ENCODE results near the gene RARRES1.
"Not testable (repeated sequence)": the region's sequence is repeated elsewhere in the genome, so short reads cannot be mapped to it uniquely, and the experiment has no call there.

Gene RARRES1

DNA sequence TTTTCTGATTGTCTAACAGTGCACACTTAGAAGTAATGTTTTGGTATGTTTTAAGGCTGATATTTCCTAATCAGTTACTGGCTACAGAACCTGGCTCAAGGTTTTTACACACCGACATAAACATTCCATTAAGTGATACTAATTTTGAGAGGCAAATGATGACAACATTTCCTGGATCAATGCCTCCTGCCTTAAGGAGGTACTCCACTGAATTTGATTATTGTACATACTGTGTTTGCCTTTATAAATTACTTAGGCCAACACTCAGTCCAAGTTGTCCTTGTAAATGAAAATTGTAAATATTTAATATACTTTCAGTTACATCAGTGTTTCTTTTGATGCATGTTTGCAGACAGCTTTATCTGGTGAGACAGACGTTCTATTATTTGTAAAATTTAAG lies 35.6 kb downstream of the RARRES1 start:
- DNase-seq (ENCODE audit: low read depth in 2 of 2): no peak

GRCh38 chr3:158693866-158694456 lies 38.3 kb downstream of the RARRES1 start:
- not testable (repeated sequence) for DNase-seq (ENCODE audit: low read depth in 2 of 2)

GRCh38 chr3:158685159-158685558 lies 47.1 kb downstream of the RARRES1 start:
- no peak for DNase-seq (ENCODE audit: low read depth in 2 of 2)

GRCh38 chr3:158683230-158683962 lies 48.9 kb downstream of the RARRES1 start:
- no peak for DNase-seq (ENCODE audit: low read depth in 2 of 2)

- DNase-seq (ENCODE audit: low read depth in 2 of 2): no peak
Measured at GRCh38 chr3:158680861-158681260, 51.4 kb downstream of the RARRES1 start.

GRCh38 chr3:158679547-158680000 lies 52.7 kb downstream of the RARRES1 start:
- no peak for DNase-seq (ENCODE audit: low read depth in 2 of 2)

DNA sequence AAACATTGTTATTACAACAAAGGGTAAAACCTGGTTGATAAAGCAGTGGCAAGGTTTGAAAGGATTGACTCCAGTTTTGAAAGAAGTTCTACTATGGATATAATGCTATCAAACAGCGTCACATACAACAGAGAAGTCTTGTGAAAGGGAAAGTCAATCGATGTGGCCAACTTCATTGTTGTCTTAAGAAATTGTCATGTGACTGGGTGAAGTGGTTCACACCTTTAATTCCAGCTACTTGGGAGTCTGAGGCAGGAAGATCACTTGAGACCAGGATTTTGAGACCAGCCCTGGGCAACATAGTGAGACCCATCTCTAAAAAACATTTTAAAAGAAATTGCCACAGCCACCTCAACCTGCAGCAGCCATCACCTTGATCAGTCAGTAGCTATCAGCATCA lies 53.6 kb downstream of the RARRES1 start:
- DNase-seq (ENCODE audit: low read depth in 2 of 2): no peak

- DNase-seq (ENCODE audit: low read depth in 2 of 2): peak; percentile 48 to 76
Measured at GRCh38 chr3:158672215-158673176, 59.8 kb downstream of the RARRES1 start, which contains the start of gene LXN. Gene LXN, minus strand, starts transcription at chr3:158672648. Its CDS starts 170 bp downstream, at chr3:158672478.

- no peak for DNase-seq (ENCODE audit: low read depth in 2 of 2)
Measured at GRCh38 chr3:158671821-158672214, 60.4 kb downstream of the RARRES1 start.

GRCh38 chr3:158668506-158668905 lies 63.8 kb downstream of the RARRES1 start:
- no peak for DNase-seq (ENCODE audit: low read depth in 2 of 2)

DNA sequence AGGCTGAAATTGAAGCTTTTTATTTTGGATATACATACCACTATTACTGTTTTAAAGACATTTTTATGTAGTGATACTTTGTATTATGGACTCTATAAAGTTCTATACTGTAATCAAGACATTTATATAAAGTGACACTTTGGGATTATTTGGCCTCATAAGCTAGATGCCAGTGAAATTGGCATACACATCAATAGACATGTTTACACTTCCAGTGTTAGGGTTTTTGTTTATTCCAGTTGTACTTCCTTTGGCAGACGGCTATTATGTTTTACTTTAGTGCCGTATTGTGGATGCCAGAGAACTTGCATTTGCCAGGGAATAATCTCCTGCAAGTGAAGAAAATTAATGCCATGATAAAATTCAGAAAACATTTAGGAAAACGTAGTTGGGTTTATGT lies 65.8 kb downstream of the RARRES1 start:
- DNase-seq (ENCODE audit: low read depth in 2 of 2): no peak

DNA sequence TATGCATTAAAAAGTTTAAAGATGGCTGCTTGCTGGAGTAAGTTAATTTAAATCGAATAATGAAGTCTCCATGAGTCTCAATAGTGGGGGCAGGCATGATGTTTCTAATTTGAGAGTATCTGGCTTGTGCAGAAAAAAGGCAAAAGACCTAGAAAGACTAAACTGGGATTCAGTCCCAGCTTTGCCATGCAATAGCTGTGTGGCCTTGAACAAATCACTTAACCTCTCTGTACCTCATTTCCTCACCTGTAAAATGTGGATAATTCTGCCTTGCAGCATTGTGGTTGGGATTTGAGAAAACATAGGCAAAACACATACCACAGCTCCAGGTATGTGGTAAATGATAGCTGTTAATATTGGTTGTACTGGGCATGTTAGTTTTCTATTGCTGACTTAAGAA lies 68.4 kb downstream of the RARRES1 start:
- DNase-seq (ENCODE audit: low read depth in 2 of 2): no peak

DNA sequence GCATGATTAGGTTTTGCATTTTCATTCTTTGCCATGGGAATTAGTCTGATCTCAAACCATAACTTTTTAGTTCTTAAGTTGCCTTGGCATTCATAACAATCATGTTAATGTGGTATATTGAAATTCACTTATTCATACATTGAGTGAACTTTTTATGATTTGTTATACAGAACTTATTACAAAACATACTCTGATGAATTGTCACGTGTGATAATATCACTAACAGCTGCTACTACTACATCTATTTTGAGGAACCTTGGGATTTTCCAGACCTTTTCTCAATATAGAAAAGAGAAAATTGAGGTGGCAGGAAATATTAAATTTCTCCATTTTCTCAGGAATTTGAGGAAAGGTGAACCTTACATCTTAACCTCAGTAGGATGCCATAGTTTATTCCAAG lies 69.0 kb downstream of the RARRES1 start:
- DNase-seq (ENCODE audit: low read depth in 2 of 2): no peak

GRCh38 chr3:158660711-158661110 lies 71.5 kb downstream of the RARRES1 start:
- DNase-seq (ENCODE audit: low read depth in 2 of 2): no peak

- peak in 1 of 2 experiments; percentile 26 for DNase-seq (ENCODE audit: low read depth in 2 of 2)
Measured at GRCh38 chr3:158659454-158660237, 72.6 kb downstream of the RARRES1 start.

DNA sequence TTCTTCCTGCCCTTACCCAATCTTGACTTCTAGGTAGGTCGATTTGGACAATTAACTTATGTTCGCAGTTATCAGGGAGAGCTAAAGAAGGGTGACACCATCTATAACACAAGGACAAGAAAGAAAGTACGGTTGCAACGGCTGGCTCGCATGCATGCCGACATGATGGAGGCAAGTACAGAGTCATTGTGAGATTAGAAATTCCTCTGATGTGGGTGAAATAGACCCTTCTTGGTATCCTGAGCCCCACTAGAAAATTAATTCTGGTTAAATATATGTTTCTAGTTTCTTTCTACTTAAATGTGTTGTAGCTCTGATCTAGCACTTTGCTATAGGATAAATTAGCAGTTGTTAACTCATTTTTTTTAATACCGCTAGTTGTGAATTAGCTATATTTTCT lies 73.4 kb downstream of the RARRES1 start:
- DNase-seq (ENCODE audit: low read depth in 2 of 2): no peak

DNA sequence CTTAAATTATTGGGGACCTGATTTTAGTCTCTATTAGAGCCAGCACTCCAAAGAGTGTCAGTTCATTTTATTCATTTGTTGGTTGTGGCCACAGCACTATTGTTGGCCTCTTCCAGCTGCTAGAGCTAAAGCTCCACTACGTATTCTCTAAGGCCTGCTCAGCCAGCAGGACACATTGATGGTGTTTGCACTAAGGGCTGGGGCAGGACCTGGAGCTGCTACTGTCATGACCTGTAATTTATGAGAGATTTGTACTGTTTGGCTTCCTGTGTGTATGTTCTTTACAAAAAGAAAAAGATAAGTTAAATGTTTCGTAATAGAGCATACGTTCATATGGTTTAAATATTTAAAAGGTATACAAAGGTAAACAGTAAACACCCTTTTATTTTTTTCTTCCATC lies 79.8 kb downstream of the RARRES1 start:
- DNase-seq (ENCODE audit: low read depth in 2 of 2): no peak

- DNase-seq (ENCODE audit: low read depth in 2 of 2): no peak
Measured at GRCh38 chr3:158651192-158651591, 81.1 kb downstream of the RARRES1 start.

DNA sequence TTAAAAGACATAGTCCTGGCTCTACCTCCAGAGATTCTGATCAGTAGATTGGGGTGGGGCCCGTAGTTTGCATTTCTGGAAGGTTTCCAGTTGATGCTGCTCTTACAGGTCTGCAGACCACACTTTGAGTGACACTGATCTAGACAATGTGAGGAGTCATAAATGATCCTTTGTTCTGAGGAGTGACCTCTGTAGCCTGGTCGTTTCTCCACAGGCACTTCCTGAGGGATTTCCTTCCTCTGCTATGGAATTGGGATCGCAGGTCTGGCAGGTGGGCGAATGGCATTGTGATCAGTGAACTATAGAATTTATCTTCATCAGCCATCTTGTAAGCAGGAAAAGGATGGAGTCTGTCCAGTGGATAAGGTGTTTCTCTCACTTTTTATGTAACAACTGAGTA lies 82.5 kb downstream of the RARRES1 start:
- no peak for DNase-seq (ENCODE audit: low read depth in 2 of 2)
